Stomach (tissue), 4 donors: ENCODE results near the gene KLHDC7B.

ENCODE experiments used
- POLR2A ChIP-seq, 4 donors: fragments of 450-650 bp; IDR thresholded peaks; one replicate each; pipeline ENCODE4 v1.6.1; 2016; ENCODE audit warnings: antibody characterized with exemption in 4 of 4, control low read depth in 2 of 4, mild to moderate bottlenecking in 1 of 4, moderate library complexity in 1 of 4
- TF ChIP-seq, protein P1 (sequence below), 7 experiments: fragments of 450-650 bp in 4 of 7; fragments of 200-600 bp in 3 of 7; sonication (generic) in 3 of 7; IDR thresholded peaks; one replicate each; pipeline ENCODE4 v1.5.1; 2016 to 2019; ENCODE audit warnings: antibody characterized with exemption in 7 of 7, control low read depth in 2 of 7, mild to moderate bottlenecking in 1 of 7

- TF ChIP-seq, protein P1, sequence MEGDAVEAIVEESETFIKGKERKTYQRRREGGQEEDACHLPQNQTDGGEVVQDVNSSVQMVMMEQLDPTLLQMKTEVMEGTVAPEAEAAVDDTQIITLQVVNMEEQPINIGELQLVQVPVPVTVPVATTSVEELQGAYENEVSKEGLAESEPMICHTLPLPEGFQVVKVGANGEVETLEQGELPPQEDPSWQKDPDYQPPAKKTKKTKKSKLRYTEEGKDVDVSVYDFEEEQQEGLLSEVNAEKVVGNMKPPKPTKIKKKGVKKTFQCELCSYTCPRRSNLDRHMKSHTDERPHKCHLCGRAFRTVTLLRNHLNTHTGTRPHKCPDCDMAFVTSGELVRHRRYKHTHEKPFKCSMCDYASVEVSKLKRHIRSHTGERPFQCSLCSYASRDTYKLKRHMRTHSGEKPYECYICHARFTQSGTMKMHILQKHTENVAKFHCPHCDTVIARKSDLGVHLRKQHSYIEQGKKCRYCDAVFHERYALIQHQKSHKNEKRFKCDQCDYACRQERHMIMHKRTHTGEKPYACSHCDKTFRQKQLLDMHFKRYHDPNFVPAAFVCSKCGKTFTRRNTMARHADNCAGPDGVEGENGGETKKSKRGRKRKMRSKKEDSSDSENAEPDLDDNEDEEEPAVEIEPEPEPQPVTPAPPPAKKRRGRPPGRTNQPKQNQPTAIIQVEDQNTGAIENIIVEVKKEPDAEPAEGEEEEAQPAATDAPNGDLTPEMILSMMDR (IDR thresholded peaks at IDR 0.05), result no peak
- TF ChIP-seq POLR2A (IDR thresholded peaks at IDR 0.05), result no peak
Measured at GRCh38 chr22:50599816-50600455, 54.2 kb downstream of the KLHDC7B start.
